PC-3 (cell line): Measurements from ENCODE around the gene HIC1. TPM values are rescaled to one million over a fixed set of nuclear protein-coding genes. Genes with fewer than 3 reads are reported as not detected.
A peak's percentile ranks its signal among the peaks of the same experiment; 100 is the strongest.

Experiments used
- ATAC-seq: fragments of 200-7000 bp; cut with Tn5 transposase; 2 replicates; pipeline ENCODE4 v1.9.1; 2020; ENCODE audit warnings: mild to moderate bottlenecking, moderate library complexity
- BruUV-seq: library from RNA; stranded (reverse); fragments of 400-500 nt; replicated peaks from 2 replicates; lab custom pipeline; 2021; lab: Mats Ljungman, UMichigan
- CTCF ChIA-PET: fragments of 300-600 bp; sonication (Branson Sonifier 250); formaldehyde crosslinking; loops from one replicate; lab custom pipeline; 2022; ENCODE audit warnings: antibody characterized with exemption; lab: Charles Lee
- POLR2A ChIA-PET: fragments of 300-600 bp; sonication (Branson Sonifier 250); formaldehyde crosslinking; loops from one replicate; lab custom pipeline; 2022; ENCODE audit warnings: antibody characterized with exemption; ENCODE audit not compliant: unreplicated experiment; lab: Charles Lee
- DNase-seq: peaks from one replicate; pipeline ENCODE4 v3.0.0-alpha.2; 2015
- H2AFZ ChIP-seq: fragments of 300-600 bp; sonication (generic); 2 replicates; pipeline ENCODE4 v1.6.0; 2016; ENCODE audit warnings: antibody characterized with exemption, low read length
- H3F3A ChIP-seq: fragments of 300-600 bp; sonication (generic); one replicate; pipeline ENCODE4 v1.6.0; 2017; ENCODE audit warnings: antibody characterized with exemption, low read length, control low read depth, mild to moderate bottlenecking; ENCODE audit not compliant: unreplicated experiment
- H3K27ac ChIP-seq: fragments of 300-600 bp; sonication (generic); 2 replicates; pipeline ENCODE4 v1.5.1; 2016; ENCODE audit warnings: mild to moderate bottlenecking, low read length
- H3K27me3 ChIP-seq: fragments of 300-600 bp; sonication (generic); 2 replicates; pipeline ENCODE4 v1.6.1; 2016; ENCODE audit warnings: low read length, mixed read lengths
- H3K36me3 ChIP-seq: fragments of 300-600 bp; sonication (generic); 2 replicates; pipeline ENCODE4 v1.6.1; 2016; ENCODE audit warnings: low read depth, mixed run types, low read length, mixed read lengths
- H3K4me1 ChIP-seq: fragments of 300-600 bp; sonication (generic); 2 replicates; pipeline ENCODE4 v1.5.1; 2016; ENCODE audit warnings: low read length; ENCODE audit not compliant: insufficient read depth
- H3K4me2 ChIP-seq: fragments of 300-600 bp; sonication (generic); 2 replicates; pipeline ENCODE4 v1.6.0; 2016; ENCODE audit warnings: low read length
- H3K4me3 ChIP-seq: fragments of 300-600 bp; sonication (generic); 2 replicates; pipeline ENCODE4 v1.5.1; 2016; ENCODE audit warnings: mild to moderate bottlenecking, low read length, mixed read lengths
- H3K79me2 ChIP-seq: fragments of 300-600 bp; sonication (generic); 2 replicates; pipeline ENCODE4 v1.6.1; 2017; ENCODE audit warnings: low read length, mixed read lengths
- H3K9ac ChIP-seq: fragments of 300-600 bp; sonication (generic); 2 replicates; pipeline ENCODE4 v1.6.0; 2016; ENCODE audit warnings: mild to moderate bottlenecking, low read length
- H3K9me2 ChIP-seq: fragments of 300-600 bp; sonication (generic); replicated peaks from 2 replicates; pipeline ENCODE4 v1.6.1; 2016; ENCODE audit warnings: mixed run types, low read length, mixed read lengths
- H3K9me3 ChIP-seq: fragments of 300-600 bp; sonication (generic); 2 replicates; pipeline ENCODE4 v1.6.1; 2016; ENCODE audit warnings: low read length, mixed read lengths
- H4K20me1 ChIP-seq: fragments of 300-600 bp; sonication (generic); 2 replicates; pipeline ENCODE4 v1.6.1; 2016; ENCODE audit warnings: low read length, mixed read lengths
- CTCF ChIP-seq: fragments of 300-600 bp; sonication (generic); conservative IDR thresholded peaks from 2 replicates; pipeline ENCODE4 v1.5.1; 2017; ENCODE audit warnings: antibody characterized with exemption, low read depth, mild to moderate bottlenecking, low read length
- EZH2 ChIP-seq: fragments of 300-600 bp; sonication (generic); IDR thresholded peaks from one replicate; pipeline ENCODE4 v1.6.1; 2017; ENCODE audit warnings: antibody characterized with exemption, mild to moderate bottlenecking, low read length; ENCODE audit not compliant: unreplicated experiment
- EZH2phosphoT487 ChIP-seq: fragments of 300-600 bp; sonication (generic); IDR thresholded peaks from 2 replicates; pipeline ENCODE4 v1.6.1; 2018; ENCODE audit warnings: mild to moderate bottlenecking, antibody characterized with exemption, low read length, borderline replicate concordance
- intact Hi-C: fragments of 100-400 bp; cut with micrococcal nuclease; formaldehyde crosslinking; loops from 2 replicates; pipeline ENCODE4 v1.9.0; 2023
- total RNA-seq: library from RNA; depleted of rRNA; stranded (reverse); fragments of >200 nt; gene quantifications from 2 replicates; pipeline ENCODE4 v1.2.3, GENCODE V29; 2014

The HIC1 gene
- total RNA-seq, 1 experiment from 2014 or later: 4.4 TPM

GRCh38 chr17:2028737-2029136 lies 26.2 kb upstream of the HIC1 start:
- ChIA-PET CTCF (interaction anchor here (0.9 kb wide), 1 partner anchor 120 kb away, joined by 3 read pairs; no protein-coding TSS in a partner anchor), POLR2A (no interaction called here)
- intact Hi-C loops: no loop called here
- DNase-seq (no peak), ATAC-seq (no peak)
- no peaks in the 10 kb centered on the region for H3K36me3 ChIP-seq
- H3K4me3 ChIP-seq: no peak overlapping the region
- H3K4me1 ChIP-seq: peaks cover 6% of the 10 kb centered on the region; the same call in 1 of the 2 replicates
- peaks cover 36% of the 10 kb centered on the region for H3K79me2 ChIP-seq
- no peaks in the 10 kb centered on the region for H4K20me1 ChIP-seq
- no peaks in the 10 kb centered on the region for H3F3A ChIP-seq
- BruUV-seq: no TSS peak
- H3K27ac ChIP-seq: no peak overlapping the region
- H3K9me3 ChIP-seq: no peaks in the 10 kb centered on the region
- TF ChIP-seq CTCF: no peak
- no peak for TF ChIP-seq EZH2
- TF ChIP-seq EZH2phosphoT487: no peak
- no peak overlapping the region for H3K4me2 ChIP-seq
- H3K9ac ChIP-seq: no peak overlapping the region
- no peaks in the 10 kb centered on the region for H3K27me3 ChIP-seq
- no peaks in the 10 kb centered on the region for H3K9me2 ChIP-seq
- H2AFZ ChIP-seq: no peak overlapping the region

GRCh38 chr17:2029911-2030778 lies 24.8 kb upstream of the HIC1 start, which contains the start of gene DPH1:
TSS of gene DPH1 (plus strand) at chr17:2030153. CDS start at chr17:2030170, 17 bp downstream.
- peak within 1 kb of the TSS; percentile 92 for H3K4me3 ChIP-seq
- no peaks in the 10 kb centered on the region for H4K20me1 ChIP-seq
- peak within 1 kb of the TSS; percentile 93 for H3K9ac ChIP-seq
- H3K36me3 ChIP-seq: no peaks in the 10 kb centered on the region
- no peak for TF ChIP-seq EZH2
- no peak for TF ChIP-seq CTCF
- TF ChIP-seq EZH2phosphoT487: no peak
- no peaks in the 10 kb centered on the region for H3K9me3 ChIP-seq
- ATAC-seq: peak; percentile 79
- H3K4me2 ChIP-seq: peak within 1 kb of the TSS; percentile 90
- no peaks in the 10 kb centered on the region for H3K9me2 ChIP-seq
- peaks cover 6% of the 10 kb centered on the region; the same call in 1 of the 2 replicates for H3K4me1 ChIP-seq
- TSS peak; percentile 70 for BruUV-seq
- CTCF ChIA-PET: interaction anchor here (0.6 kb wide), 1 partner anchor 250 kb away, joined by 8 read pairs; no protein-coding TSS in a partner anchor
- peak; percentile 91 for DNase-seq
- no peaks in the 10 kb centered on the region for H3K27me3 ChIP-seq
- intact Hi-C loops: no loop called here
- peaks cover 24% of the 10 kb centered on the region for H3K79me2 ChIP-seq
- POLR2A ChIA-PET: no interaction called here
- peak within 1 kb of the TSS; percentile 38 for H3K27ac ChIP-seq
- H2AFZ ChIP-seq: peak within 1 kb of the TSS; percentile 94
- H3F3A ChIP-seq: no peaks in the 10 kb centered on the region

- no peak for TF ChIP-seq EZH2phosphoT487
- no peak for TF ChIP-seq EZH2
- peak; percentile 55 for TF ChIP-seq CTCF
- Histone ChIP-seq H3K27me3 (no peaks in the 10 kb centered on the region), H3K36me3 (no peaks in the 10 kb centered on the region; the same call in 1 of the 2 replicates), H3K4me3 (peak overlapping the region; percentile 92), H3K4me2 (peak overlapping the region; percentile 90), H3K27ac (no peak overlapping the region), H3F3A (no peaks in the 10 kb centered on the region), H3K9me3 (no peaks in the 10 kb centered on the region), H3K9me2 (no peaks in the 10 kb centered on the region), H2AFZ (no peak overlapping the region), H3K79me2 (peaks cover 24% of the 10 kb centered on the region), H4K20me1 (no peaks in the 10 kb centered on the region), H3K4me1 (peaks cover 6% of the 10 kb centered on the region; the same call in 1 of the 2 replicates), H3K9ac (peak overlapping the region; percentile 93; the same call in 1 of the 2 replicates)
- DNase-seq: no peak
- intact Hi-C loops: no loop called here
- ATAC-seq: no peak
- BruUV-seq: no TSS peak
- CTCF ChIA-PET: no interaction called here
- POLR2A ChIA-PET: no interaction called here
These were observed 24.1 kb upstream of the HIC1 start for GRCh38 chr17:2030779-2031163.
